GM21526 (cell line): ENCODE data around the gene LSM14B.
A peak's percentile ranks its signal among the peaks of the same experiment; 100 is the strongest.
"Not testable (repeated sequence)": the region's sequence is repeated elsewhere in the genome, so short reads cannot be mapped to it uniquely, and the experiment has no call there.

Experiments
- ATAC-seq: cut with Tn5 transposase; IDR thresholded peaks from one replicate; pipeline ENCODE4 v1.9.1; 2021; ENCODE audit warnings: moderate library complexity; ENCODE audit not compliant: unreplicated experiment, low FRiP score

LSM14B gene

GRCh38 chr20:62121776-62122653, at the start of gene LSM14B:
LSM14B (plus strand) TSS chr20:62122475; CDS start chr20:62122667, 192 bp downstream.
- peak; percentile 75 for ATAC-seq

GRCh38 chr20:62073323-62073722, 49.0 kb upstream of the LSM14B start:
- ATAC-seq: no peak

DNA sequence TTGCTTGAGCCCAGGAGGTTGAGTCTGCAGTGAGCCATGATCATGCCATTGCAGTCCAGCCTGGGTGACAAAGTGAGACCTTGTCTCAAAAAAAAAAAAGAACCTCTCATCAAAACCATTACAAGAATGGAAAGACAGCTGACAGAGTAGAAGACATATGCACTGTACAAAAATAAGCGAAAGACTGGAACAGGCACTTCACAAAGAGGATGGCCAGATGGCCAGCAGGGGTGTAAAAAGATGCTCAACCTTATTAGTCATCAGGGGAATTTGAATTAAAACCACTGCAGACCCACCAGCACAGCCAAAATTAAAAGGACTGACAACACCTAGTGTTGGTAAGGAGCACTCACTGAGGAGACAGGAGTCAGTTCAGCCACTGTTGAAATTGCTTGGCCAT, 43.1 kb upstream of the LSM14B start:
- ATAC-seq: no peak

GRCh38 chr20:62080249-62080990, 41.9 kb upstream of the LSM14B start:
- ATAC-seq: no peak

DNA sequence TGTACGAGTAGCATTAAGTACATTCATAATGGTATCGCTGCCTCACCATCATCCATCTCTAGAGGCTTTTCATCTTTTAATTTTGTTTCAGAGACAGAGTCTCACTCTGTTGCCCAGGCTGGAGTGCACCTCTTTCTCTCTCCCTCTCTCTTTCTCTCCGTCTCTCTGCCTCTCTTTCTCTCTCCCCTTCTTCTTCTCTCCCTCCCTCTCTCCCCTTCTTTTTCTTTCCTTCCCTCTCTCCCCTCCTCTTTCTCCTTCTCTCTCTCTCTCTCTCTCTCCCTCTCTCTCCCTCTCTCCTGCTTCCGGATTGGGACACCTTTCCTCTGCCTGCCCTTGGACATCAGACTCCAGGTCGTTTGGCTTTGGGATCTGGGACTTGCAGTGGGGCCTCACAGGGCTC, 39.0 kb upstream of the LSM14B start:
- no peak for ATAC-seq

GRCh38 chr20:62084224-62084623, 38.1 kb upstream of the LSM14B start:
- not testable (repeated sequence) for ATAC-seq

- no peak for ATAC-seq
Observed at GRCh38 chr20:62085206-62085605, 37.1 kb upstream of the LSM14B start.

DNA sequence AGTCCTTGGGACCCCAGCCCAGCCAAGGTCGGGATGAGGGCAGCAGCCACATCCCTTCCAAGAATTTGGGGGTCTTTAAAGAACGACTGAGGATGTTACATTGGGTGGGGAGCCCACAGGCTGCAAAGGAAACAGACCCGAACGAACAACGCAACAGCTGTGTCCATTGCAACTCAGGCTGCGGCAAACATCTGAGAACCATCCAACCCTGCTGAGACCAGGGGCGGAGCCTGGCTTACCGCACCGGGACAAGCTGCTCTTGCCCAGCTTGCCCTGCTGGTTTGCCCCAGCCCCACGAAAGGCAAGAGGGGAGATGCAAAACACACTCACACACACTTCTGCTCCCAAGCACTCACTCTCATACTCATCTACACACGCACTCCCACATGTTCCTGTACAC, 35.0 kb upstream of the LSM14B start:
- no peak for ATAC-seq

DNA sequence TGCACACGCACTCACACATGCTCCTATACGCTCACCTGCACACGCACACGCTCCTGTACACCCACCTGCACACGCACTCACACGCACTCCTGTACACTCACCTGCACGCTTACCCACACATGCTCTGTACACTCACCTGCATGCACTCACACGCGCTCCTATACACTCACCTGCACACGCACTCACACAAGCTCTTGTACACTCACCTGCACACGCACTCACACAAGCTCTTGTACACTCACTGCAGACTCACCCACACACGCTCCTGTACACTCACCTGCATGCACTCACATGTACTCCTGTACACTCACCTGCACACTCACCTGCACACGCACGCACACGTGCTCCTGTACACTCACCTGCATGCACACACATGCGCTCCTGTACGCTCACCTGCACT, 34.6 kb upstream of the LSM14B start:
- no peak for ATAC-seq

DNA sequence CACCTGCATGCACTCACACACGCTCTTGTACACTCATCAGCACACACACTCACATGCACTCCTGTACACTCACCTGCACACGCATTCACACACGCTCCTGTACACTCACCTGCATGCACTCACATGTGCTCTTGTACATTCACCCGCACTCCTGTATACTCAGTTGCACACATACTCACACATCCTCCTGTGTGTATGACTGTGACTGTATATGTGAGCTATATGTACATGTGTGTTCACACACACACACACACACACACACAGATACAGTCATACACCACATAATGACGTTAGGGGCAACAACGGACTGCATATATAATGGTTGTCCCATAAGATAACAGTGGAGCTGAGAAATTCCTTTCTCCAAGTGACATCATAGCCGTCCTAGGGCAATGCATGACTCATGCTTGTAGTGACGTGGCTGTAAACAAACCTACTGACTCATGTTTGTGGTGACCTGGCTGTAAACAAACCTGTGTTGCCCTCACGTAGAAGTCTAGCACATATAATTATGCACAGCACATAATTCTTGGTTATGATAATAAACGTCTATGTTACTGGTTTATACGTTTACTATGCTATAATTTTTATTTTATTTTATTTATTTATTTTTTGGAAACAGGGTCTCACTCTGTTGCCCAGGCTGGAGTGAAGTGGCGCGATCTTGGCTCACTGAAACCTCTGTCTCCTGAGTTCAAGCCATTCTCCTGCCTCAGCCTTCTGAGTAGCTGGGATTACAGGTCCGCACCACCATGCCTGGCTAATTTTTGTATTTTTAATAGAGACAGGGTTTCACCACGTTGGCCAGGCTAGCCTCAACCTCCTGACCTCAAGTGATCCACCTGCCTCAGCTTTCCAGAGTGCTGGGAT, 33.8 kb upstream of the LSM14B start:
- no peak for ATAC-seq

GRCh38 chr20:62089393-62089792, 32.9 kb upstream of the LSM14B start:
- ATAC-seq: no peak

DNA sequence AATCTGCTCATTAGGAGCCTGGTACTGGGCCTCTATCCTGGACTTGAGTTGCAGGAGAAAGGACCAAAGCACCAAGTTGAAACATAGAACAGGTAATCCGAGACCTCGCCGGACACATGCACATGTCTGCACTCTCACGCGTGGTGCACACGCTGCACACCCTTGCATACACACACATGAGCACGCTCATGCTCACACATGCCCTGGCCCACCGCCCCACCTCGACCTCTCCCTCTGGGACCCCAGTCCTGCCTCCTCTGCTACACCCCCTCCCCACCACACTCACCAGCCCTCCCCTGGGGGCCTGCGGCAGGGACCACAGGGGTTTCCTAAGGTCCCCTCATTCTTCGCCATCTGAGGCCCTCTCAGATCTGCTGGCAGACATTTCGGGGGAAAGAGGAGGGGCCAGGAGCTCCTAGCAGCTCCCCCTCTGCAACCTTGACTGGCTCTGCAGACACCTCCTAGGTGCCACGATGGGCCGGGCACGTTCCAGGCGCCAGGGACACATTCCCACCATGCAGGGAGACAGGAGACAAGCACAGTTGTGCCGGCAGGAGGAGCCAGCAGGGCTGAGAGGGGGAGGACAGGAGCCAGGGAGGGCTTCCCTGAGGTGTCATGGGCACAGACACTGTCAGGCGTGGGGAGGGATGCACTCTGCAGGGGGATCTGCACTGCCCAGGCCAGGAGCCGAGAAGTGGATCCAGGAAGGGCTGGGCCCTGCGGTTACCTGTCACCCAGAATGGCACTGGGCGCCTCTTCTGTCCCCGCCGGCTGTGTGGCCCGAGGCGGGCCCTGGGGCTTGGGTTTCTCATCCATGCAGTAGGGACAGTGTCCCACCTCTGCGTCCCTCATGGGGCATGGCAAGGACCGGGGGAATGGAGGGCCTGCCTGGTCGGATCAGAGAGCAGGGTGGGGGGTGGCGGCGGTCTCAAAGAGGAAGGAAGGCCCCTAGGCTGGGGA, 25.6 kb upstream of the LSM14B start:
- ATAC-seq: no peak

DNA sequence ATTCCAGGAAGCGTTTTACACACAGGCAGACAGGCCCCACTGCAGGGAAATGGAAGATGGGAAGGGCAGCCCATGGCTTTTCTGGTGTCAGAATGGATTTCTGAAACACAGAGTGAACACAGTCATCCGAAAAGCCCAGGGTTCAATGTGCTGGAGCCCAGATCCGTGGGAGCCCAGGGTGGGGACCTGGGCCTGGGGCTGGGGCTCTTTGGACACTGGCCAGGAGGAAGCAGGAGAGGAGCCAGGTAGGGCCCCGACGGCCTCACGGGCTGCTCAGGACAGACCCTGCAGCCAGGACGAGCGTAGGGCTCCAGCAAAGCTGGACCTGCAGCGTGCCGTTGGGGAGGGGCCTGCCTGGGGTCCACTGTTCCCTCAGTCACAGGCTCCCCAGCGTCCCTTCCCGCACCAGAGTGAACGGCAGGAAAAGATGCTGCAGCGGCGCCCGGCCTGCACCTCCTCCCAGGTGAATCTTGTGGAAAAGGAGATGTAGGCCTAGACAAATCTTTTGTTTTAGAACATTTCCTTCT, 24.3 kb upstream of the LSM14B start:
- no peak for ATAC-seq

- no peak for ATAC-seq
Observed at GRCh38 chr20:62101078-62101477, 21.2 kb upstream of the LSM14B start.

GRCh38 chr20:62103508-62104233, 18.6 kb upstream of the LSM14B start:
- no peak for ATAC-seq

GRCh38 chr20:62104234-62104789, 18.0 kb upstream of the LSM14B start:
- ATAC-seq: no peak

GRCh38 chr20:62104791-62105345, 17.4 kb upstream of the LSM14B start:
- ATAC-seq: no peak

- ATAC-seq: no peak
Observed at GRCh38 chr20:62105592-62105991, 16.7 kb upstream of the LSM14B start.
